Right lobe of liver (tissue), 6 donors: Measurements from ENCODE around the gene LARP4B. TPM values are rescaled to one million over a fixed set of nuclear protein-coding genes. Genes with fewer than 3 reads are reported as not detected.
A peak's percentile ranks its signal among the peaks of the same experiment; 100 is the strongest.

ENCODE experiments used
- ATAC-seq, 4 donors: fragments of 200-7000 bp; cut with Tn5 transposase; one replicate each; pipeline ENCODE4 v1.9.1; 2020; ENCODE audit warnings: mild to moderate bottlenecking in 4 of 4, moderate library complexity in 4 of 4
- DNase-seq, 3 donors: peaks; one replicate each; pipeline ENCODE4 v3.0.0-alpha.2; 2020
- H3K27ac ChIP-seq, 3 donors: fragments of 200-600 bp; one replicate each; pipeline ENCODE4 v1.8.0; 2022
- H3K27me3 ChIP-seq, 2 donors: fragments of 200-600 bp; one replicate each; pipeline ENCODE4 v1.8.0; 2022
- H3K36me3 ChIP-seq, 4 donors: fragments of 200-600 bp; sonication (generic) in 1 of 4; one replicate each; pipeline versions ENCODE4 v1.5.1 to v1.8.0; 2017 to 2022; ENCODE audit warnings: control low read depth in 1 of 4
- H3K4me1 ChIP-seq, 4 donors: fragments of 200-600 bp; sonication (generic) in 1 of 4; one replicate each; pipeline versions ENCODE4 v1.5.1 to v1.8.0; 2017 to 2022; ENCODE audit warnings: control low read depth in 1 of 4
- H3K4me3 ChIP-seq, 3 donors: fragments of 200-600 bp; one replicate each; pipeline ENCODE4 v1.8.0; 2022
- H3K9me3 ChIP-seq, 4 donors: fragments of 200-600 bp; sonication (generic) in 1 of 4; one replicate each; pipeline versions ENCODE4 v1.5.1 to v1.8.0; 2017 to 2022; ENCODE audit warnings: control low read depth in 1 of 4
- CTCF ChIP-seq, 4 donors: fragments of 200-600 bp in 3 of 4; fragments of 450-650 bp in 1 of 4; IDR thresholded peaks; one replicate each; pipeline versions ENCODE4 v1.5.1 to v1.8.0; 2016 to 2022; ENCODE audit warnings: antibody characterized with exemption in 4 of 4, mild to moderate bottlenecking in 2 of 4
- POLR2A ChIP-seq: fragments of 450-650 bp; IDR thresholded peaks from one replicate; pipeline ENCODE4 v1.6.1; 2017; ENCODE audit warnings: antibody characterized with exemption, mild to moderate bottlenecking
- WGBS: methylation state at CpG from one replicate; pipeline ENCODE4 v1.1.6; 2018; ENCODE audit warnings: low coverage, low lambda C conversion rate; ENCODE audit not compliant: insufficient coverage; ENCODE audit errors: missing lambda C conversion rate; 5-methylcytosine and 5-hydroxymethylcytosine counted together
- intact Hi-C, 2 donors: fragments of 100-400 bp; cut with DNase I; formaldehyde crosslinking; loops; one replicate each; pipeline versions ENCODE4 v1.11.2 to v1.14.1; 2022
- total RNA-seq, 6 experiments: library from RNA; depleted of rRNA in 2 of 6; stranded (reverse); fragments of >200 nt in 2 of 6; fragmentation: NEBNext Ultra II Directional in 3 of 6; extraction: Animal tissue kit (Norgen Biotek cat#: 25700) in 3 of 6; gene quantifications; one replicate each; pipeline versions ENCODE4 v1.1.0 to v1.2.4, GENCODE V29; 2016 to 2023
- donor health status: DM: no; HTN: yes; CAD: no.
- donor health status: DM: no; HTN: no; CAD: no.
- donor health status: DM: no; HTN: no; CAD: no.
- donor health status: DM: no; HTN: yes; CAD: no.
- donor health status: DM: no; HTN: yes; CAD: no.

The LARP4B gene
- total RNA-seq, 6 experiments from 2014 or later = 22.4 to 35.9 (median 31.7) TPM

GRCh38 chr10:878333-878759, 53.2 kb downstream of the LARP4B start:
- no peaks in the 10 kb centered on the region for H3K9me3 ChIP-seq
- peak in 1 of 3 donors; percentile 38 for DNase-seq
- 19% methylated on average over 9 of the region's 9 CpGs for WGBS
- intact Hi-C loops = no loop called here
- peak; percentile 78 to 85 (median 82) for ATAC-seq
- peak overlapping the region in 2 of 3 donors; percentile 22 to 54 for H3K27ac ChIP-seq
- no peaks in the 10 kb centered on the region for H3K27me3 ChIP-seq
- peaks cover 0 to 24% (median 8%) of the 10 kb centered on the region in 4 donors for H3K4me1 ChIP-seq
- no peak overlapping the region for H3K4me3 ChIP-seq
- H3K36me3 ChIP-seq = peaks cover 0 to 27% (median 7%) of the 10 kb centered on the region in 4 donors
- TF ChIP-seq POLR2A (no peak), CTCF (IDR thresholded peaks at IDR 0.05) (no peak)

GRCh38 chr10:876438-876837, 55.1 kb downstream of the LARP4B start:
- TF ChIP-seq POLR2A (no peak), CTCF (IDR thresholded peaks at IDR 0.05) (no peak)
- Histone ChIP-seq H3K4me3 (no peak overlapping the region), H3K27ac (no peak overlapping the region), H3K4me1 (peaks cover 0 to 40% (median 17%) of the 10 kb centered on the region in 4 donors), H3K36me3 (peaks cover 0 to 11% (median under 1%) of the 10 kb centered on the region in 4 donors), H3K9me3 (no peaks in the 10 kb centered on the region), H3K27me3 (no peaks in the 10 kb centered on the region)
- ATAC-seq = no peak
- no peak for DNase-seq
- intact Hi-C loops = no loop called here
- WGBS = 80% methylated on average over 1 of the region's 2 CpGs

GRCh38 chr10:873020-873419, 58.5 kb downstream of the LARP4B start:
- Histone ChIP-seq H3K36me3 (peaks cover 0 to 4% (median 0%) of the 10 kb centered on the region in 4 donors), H3K4me3 (no peak overlapping the region), H3K27me3 (no peaks in the 10 kb centered on the region), H3K4me1 (peaks cover 0 to 47% (median 22%) of the 10 kb centered on the region in 4 donors), H3K9me3 (no peaks in the 10 kb centered on the region), H3K27ac (peak overlapping the region in 1 of 3 donors; percentile 69)
- intact Hi-C loops = no loop called here
- DNase-seq (no peak), ATAC-seq (no peak)
- 90% methylated on average over 6 of the region's 7 CpGs for WGBS
- TF ChIP-seq CTCF (IDR thresholded peaks at IDR 0.05) (no peak), POLR2A (no peak)

- TF ChIP-seq CTCF (IDR thresholded peaks at IDR 0.05) = no peak
- no peak for TF ChIP-seq POLR2A
- DNase-seq (peak; percentile 61 to 85 (median 83)), ATAC-seq (peak; percentile 78 to 88 (median 85))
- 55% methylated on average over 9 of the region's 12 CpGs for WGBS
- intact Hi-C loops = no loop called here
- no peaks in the 10 kb centered on the region for H3K9me3 ChIP-seq
- peak overlapping the region in 2 of 3 donors; percentile 68 to 69 for H3K27ac ChIP-seq
- H3K4me1 ChIP-seq = peaks cover 0 to 44% (median 22%) of the 10 kb centered on the region in 4 donors
- H3K27me3 ChIP-seq = no peaks in the 10 kb centered on the region
- H3K36me3 ChIP-seq = no peaks in the 10 kb centered on the region
- no peak overlapping the region for H3K4me3 ChIP-seq
These were observed 59.5 kb downstream of the LARP4B start for GRCh38 chr10:871951-872403.
